PFSK-1 (cell line): ENCODE measurements around the gene APOL3. TPM values are rescaled to one million over a fixed set of nuclear protein-coding genes. Genes with fewer than 3 reads are reported as not detected.

Source experiments
- FOXP2 ChIP-seq: optimal IDR thresholded peaks from 2 replicates; pipeline ENCODE3; 2011; ENCODE audit warnings: borderline replicate concordance, control low read depth, inconsistent platforms; ENCODE audit not compliant: insufficient read depth; ENCODE audit errors: extremely low read length, extremely low read depth
- POLR2AphosphoS5 ChIP-seq: IDR thresholded peaks from 2 replicates; pipeline ENCODE4 v1.6.1; 2012; ENCODE audit warnings: low read depth, mild to moderate bottlenecking, control low read depth, low read length, moderate library complexity
- REST ChIP-seq, 2 experiments: IDR thresholded peaks; 2 replicates each; pipeline versions ENCODE4 v1.6.1 to v1.8.0; 2011 to 2012; ENCODE audit warnings: low read depth in 2 of 2, low read length in 2 of 2, control low read depth in 1 of 2, inconsistent platforms in 1 of 2, mild to moderate bottlenecking in 1 of 2, moderate library complexity in 1 of 2; ENCODE audit not compliant: insufficient read depth in 1 of 2
- SIN3A ChIP-seq: IDR thresholded peaks from 2 replicates; pipeline ENCODE4 v1.6.1; 2012; ENCODE audit warnings: mild to moderate bottlenecking, low read length, moderate library complexity, borderline replicate concordance; ENCODE audit not compliant: insufficient read depth
- TAF1 ChIP-seq: IDR thresholded peaks from 2 replicates; pipeline ENCODE4 v1.6.1; 2012; ENCODE audit warnings: low read length, control low read depth, borderline replicate concordance; ENCODE audit not compliant: insufficient read depth
- polyA plus RNA-seq: library from polyadenylated mRNA; unstranded; fragments of >200 nt; gene quantifications from one replicate; pipeline ENCODE4 v1.2.1, GENCODE V29; 2012; ENCODE audit warnings: low read depth, missing spikeins; ENCODE audit not compliant: insufficient read length

APOL3 gene
- 0.73 TPM for polyA plus RNA-seq

DNA sequence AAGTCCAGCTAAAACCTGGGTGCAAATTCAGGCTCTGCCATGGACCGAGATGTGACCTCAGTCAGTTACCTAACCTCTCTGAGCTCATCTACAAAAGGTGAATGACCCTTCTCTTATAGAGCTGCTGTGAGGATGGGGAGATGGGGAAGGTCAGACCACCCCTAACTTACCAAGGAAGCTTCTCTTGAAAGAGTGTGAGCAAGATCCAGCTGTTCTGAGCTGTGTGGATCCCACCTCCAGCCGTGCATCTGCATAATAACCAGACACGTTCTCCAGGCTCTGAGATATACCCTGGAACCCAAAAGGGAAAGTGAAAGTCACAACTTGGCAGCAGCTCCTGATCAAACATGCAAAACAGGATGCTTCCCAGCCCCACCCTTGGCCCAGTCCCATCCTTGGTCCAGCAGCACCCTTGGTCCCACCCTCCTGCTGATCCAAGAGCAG lies at the start of gene APOL3:
APOL3 (minus strand) TSS at position 257 of the 444 bp plus-strand sequence. CDS start 11,700 bp downstream, outside the sequence.
- TF ChIP-seq REST (IDR thresholded peaks at IDR 0.05; ENCODE audit: insufficient read depth in 1 of 2, low read depth in 2 of 2, low read length in 2 of 2) (no peak), SIN3A (no peak), TAF1 (no peak), FOXP2 (no peak), POLR2AphosphoS5 (no peak)

DNA sequence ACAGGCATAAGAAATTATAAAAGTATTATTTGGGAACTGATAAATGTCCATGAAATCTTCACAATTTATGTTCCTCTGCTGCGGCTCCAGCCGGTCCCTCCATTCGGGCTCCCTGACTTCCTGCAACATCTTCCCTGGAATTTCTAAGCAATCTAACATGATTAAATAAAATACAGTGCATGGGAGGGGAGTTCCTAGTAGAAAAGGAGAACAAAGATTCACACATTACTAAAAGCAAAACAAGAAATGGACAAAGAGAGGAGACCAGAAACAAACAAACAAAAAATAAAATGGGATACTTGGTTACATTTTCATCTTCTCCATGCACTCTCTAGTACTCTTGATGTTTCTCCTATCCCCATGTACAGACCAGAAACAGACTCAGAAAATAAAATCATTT lies 49.7 kb upstream of the APOL3 start:
- TF ChIP-seq SIN3A (no peak), TAF1 (no peak), FOXP2 (no peak), POLR2AphosphoS5 (no peak), REST (IDR thresholded peaks at IDR 0.05; ENCODE audit: insufficient read depth in 1 of 2, low read depth in 2 of 2, low read length in 2 of 2) (no peak)

GRCh38 chr22:36208914-36209313 lies 48.4 kb upstream of the APOL3 start:
- no peak for TF ChIP-seq SIN3A
- TF ChIP-seq FOXP2 = no peak
- no peak for TF ChIP-seq POLR2AphosphoS5

DNA sequence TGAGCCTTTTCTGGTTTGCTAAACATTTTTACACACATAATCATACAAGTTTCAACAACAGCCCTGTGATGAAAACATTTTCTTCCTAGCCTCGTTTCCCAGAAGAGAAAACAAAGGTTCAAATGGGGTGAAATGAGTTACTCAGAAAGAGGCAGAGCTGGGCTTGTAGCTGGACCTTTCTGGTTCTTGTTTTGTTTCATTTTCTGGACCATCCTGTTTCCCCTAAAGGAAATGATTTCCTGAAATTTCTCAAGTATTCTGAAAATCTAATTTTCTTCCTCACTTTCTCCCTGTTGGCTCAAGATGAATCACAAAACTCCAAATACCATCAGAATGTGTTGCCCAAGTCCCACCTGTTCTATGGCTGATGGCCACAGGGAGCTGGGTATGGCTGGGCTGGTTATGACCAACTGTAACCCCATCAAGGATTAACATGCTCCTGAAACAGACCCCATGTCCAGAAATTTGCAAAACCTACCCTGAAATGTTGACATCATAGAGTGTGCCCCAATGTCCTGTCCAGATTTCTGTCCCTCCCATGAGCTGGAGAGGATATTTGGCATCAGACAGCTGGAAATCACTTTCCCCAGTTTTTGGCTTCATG lies 47.7 kb upstream of the APOL3 start:
- no peak for TF ChIP-seq FOXP2
- no peak for TF ChIP-seq POLR2AphosphoS5
- TF ChIP-seq SIN3A = no peak
- TF ChIP-seq TAF1 = no peak
- no peak for TF ChIP-seq REST (IDR thresholded peaks at IDR 0.05; ENCODE audit: insufficient read depth in 1 of 2, low read depth in 2 of 2, low read length in 2 of 2)

GRCh38 chr22:36206255-36206654 lies 45.7 kb upstream of the APOL3 start:
- TF ChIP-seq FOXP2 = no peak
- TF ChIP-seq SIN3A = no peak
- TF ChIP-seq TAF1 = no peak
- TF ChIP-seq POLR2AphosphoS5 = no peak
- TF ChIP-seq REST (IDR thresholded peaks at IDR 0.05; ENCODE audit: insufficient read depth in 1 of 2, low read depth in 2 of 2, low read length in 2 of 2) = no peak
